ENCODE data around the gene TUNAR.

DNA sequence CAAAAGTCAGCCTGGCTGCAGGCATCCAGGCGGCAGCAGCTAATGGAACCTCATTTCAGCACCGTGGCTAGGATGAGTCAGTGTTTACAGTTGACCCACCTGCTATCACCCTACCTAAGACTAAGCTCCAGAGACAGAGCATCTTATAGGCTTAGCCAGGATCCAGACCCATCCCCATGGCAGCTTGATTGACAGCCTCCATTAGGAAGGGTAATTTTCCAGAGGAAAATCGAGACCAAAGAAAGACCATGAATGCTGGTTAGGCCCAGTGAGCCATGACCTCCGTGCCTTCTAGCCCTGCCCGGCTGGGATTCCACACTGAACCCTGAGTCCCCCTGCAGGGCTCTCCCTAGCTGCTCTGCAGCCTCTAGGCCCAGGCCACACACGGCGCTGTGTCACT, 38.7 kb downstream of the TUNAR start:
- TF ChIP-seq EZH2 (IDR thresholded peaks at IDR 0.05; ENCODE audit: borderline replicate concordance, insufficient read depth, low read length, poor library complexity, severe bottlenecking) (no peak), SMC3 (conservative IDR thresholded peaks at IDR 0.05; ENCODE audit: poor library complexity) (no peak), TAF1 (IDR thresholded peaks at IDR 0.05; ENCODE audit: low read depth) (no peak), POLR2AphosphoS5 (IDR thresholded peaks at IDR 0.05) (no peak), EP300 (conservative IDR thresholded peaks at IDR 0.05; ENCODE audit: poor library complexity, severe bottlenecking) (no peak), REST (IDR thresholded peaks at IDR 0.05; ENCODE audit: borderline replicate concordance) (no peak), RAD21 (conservative IDR thresholded peaks at IDR 0.05) (no peak), MXI1 (conservative IDR thresholded peaks at IDR 0.05; ENCODE audit: poor library complexity, severe bottlenecking) (no peak)
- TF ChIP-seq, protein P1, sequence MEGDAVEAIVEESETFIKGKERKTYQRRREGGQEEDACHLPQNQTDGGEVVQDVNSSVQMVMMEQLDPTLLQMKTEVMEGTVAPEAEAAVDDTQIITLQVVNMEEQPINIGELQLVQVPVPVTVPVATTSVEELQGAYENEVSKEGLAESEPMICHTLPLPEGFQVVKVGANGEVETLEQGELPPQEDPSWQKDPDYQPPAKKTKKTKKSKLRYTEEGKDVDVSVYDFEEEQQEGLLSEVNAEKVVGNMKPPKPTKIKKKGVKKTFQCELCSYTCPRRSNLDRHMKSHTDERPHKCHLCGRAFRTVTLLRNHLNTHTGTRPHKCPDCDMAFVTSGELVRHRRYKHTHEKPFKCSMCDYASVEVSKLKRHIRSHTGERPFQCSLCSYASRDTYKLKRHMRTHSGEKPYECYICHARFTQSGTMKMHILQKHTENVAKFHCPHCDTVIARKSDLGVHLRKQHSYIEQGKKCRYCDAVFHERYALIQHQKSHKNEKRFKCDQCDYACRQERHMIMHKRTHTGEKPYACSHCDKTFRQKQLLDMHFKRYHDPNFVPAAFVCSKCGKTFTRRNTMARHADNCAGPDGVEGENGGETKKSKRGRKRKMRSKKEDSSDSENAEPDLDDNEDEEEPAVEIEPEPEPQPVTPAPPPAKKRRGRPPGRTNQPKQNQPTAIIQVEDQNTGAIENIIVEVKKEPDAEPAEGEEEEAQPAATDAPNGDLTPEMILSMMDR (IDR thresholded peaks at IDR 0.05; ENCODE audit: poor library complexity, severe bottlenecking) = no peak
